H1 (cell line): Measurements from ENCODE around the gene CPEB1. TPM values are rescaled to one million over a fixed set of nuclear protein-coding genes. Genes with fewer than 3 reads are reported as not detected.

Experiments
- CTCF ChIA-PET: fragments of 300-600 bp; sonication (Branson Sonifier 250); formaldehyde crosslinking; loops from one replicate; lab custom pipeline; 2021; ENCODE audit not compliant: partially characterized antibody; lab: Charles Lee
- POLR2A ChIA-PET: fragments of 300-600 bp; sonication (Branson Sonifier 250); formaldehyde crosslinking; loops from one replicate; lab custom pipeline; 2021; ENCODE audit warnings: inconsistent platforms; ENCODE audit not compliant: partially characterized antibody; lab: Charles Lee
- DNase-seq, 2 experiments: peaks; one replicate each; pipeline versions ENCODE4 v3.0.0 to v3.0.0-alpha.2; 2010 to 2022; ENCODE audit warnings: low spot score in 2 of 2, low read depth in 1 of 2, mixed read lengths in 1 of 2
- FAIRE-seq: peaks from 2 replicates; lab custom pipeline; 2011; peaks lifted over from hg19 to GRCh38; lab: Jason Lieb, UNC
- H2AFZ ChIP-seq: 2 replicates; pipeline ENCODE4 v1.8.1; 2012; ENCODE audit warnings: low read length, inconsistent platforms
- H2AK5ac ChIP-seq: 2 replicates; pipeline ENCODE4 v1.6.1; 2013; ENCODE audit warnings: low read depth, low read length
- H2BK120ac ChIP-seq: replicated peaks from 2 replicates; pipeline ENCODE3; 2013; ENCODE audit warnings: low read depth, low read length, inconsistent platforms
- H2BK12ac ChIP-seq: 2 replicates; pipeline ENCODE4 v1.6.1; 2013; ENCODE audit warnings: low read depth, low read length
- H2BK15ac ChIP-seq: 2 replicates; pipeline ENCODE4 v1.6.1; 2013; ENCODE audit warnings: low read length
- H2BK20ac ChIP-seq: 2 replicates; pipeline ENCODE4 v1.6.1; 2013; ENCODE audit warnings: low read length
- H2BK5ac ChIP-seq: 2 replicates; pipeline ENCODE4 v1.6.1; 2013; ENCODE audit warnings: low read depth, low read length
- H3K14ac ChIP-seq: 2 replicates; pipeline ENCODE4 v1.6.1; 2013; ENCODE audit warnings: inconsistent platforms; ENCODE audit not compliant: insufficient read length
- H3K18ac ChIP-seq: 2 replicates; pipeline ENCODE4 v1.6.1; 2013; ENCODE audit warnings: low read length; ENCODE audit errors: extremely low read depth
- H3K23ac ChIP-seq: 2 replicates; pipeline ENCODE4 v1.6.1; 2013; ENCODE audit warnings: inconsistent platforms; ENCODE audit not compliant: insufficient read length
- H3K23me2 ChIP-seq: 2 replicates; pipeline ENCODE4 v1.6.1; 2013; ENCODE audit warnings: low read depth, low read length
- H3K27ac ChIP-seq: 2 replicates; pipeline ENCODE4 v1.6.1; 2011; ENCODE audit warnings: low read depth, low read length, inconsistent platforms
- H3K27me3 ChIP-seq, 4 experiments: replicated peaks in 1 of 4; 1 replicate in 1 of 4; 2 replicates in 3 of 4; pipeline versions ENCODE4 v1.6.1 to v1.8.1; 2011 to 2013; ENCODE audit warnings: low read length in 3 of 4, mild to moderate bottlenecking in 3 of 4, inconsistent platforms in 2 of 4, mixed read lengths in 2 of 4, moderate library complexity in 1 of 4; ENCODE audit not compliant: control insufficient read depth in 3 of 4, insufficient read depth in 3 of 4; ENCODE audit errors: extremely low read depth in 1 of 4
- H3K36me3 ChIP-seq, 4 experiments: 2 replicates each; pipeline versions ENCODE4 v1.6.1 to v1.8.1; 2011 to 2013; ENCODE audit warnings: mild to moderate bottlenecking in 4 of 4, low read length in 3 of 4, moderate library complexity in 2 of 4, control low read depth in 1 of 4, inconsistent platforms in 1 of 4; ENCODE audit not compliant: insufficient read depth in 4 of 4, control insufficient read depth in 2 of 4
- H3K4ac ChIP-seq: replicated peaks from 2 replicates; pipeline ENCODE3; 2013; ENCODE audit warnings: low read length, low read depth, mixed read lengths, inconsistent platforms; ENCODE audit not compliant: insufficient read length
- H3K4me1 ChIP-seq, 4 experiments: replicated peaks in 1 of 4; 1 replicate in 1 of 4; 2 replicates in 3 of 4; pipeline versions ENCODE4 v1.6.1 to v1.8.1; 2011 to 2013; ENCODE audit warnings: low read length in 3 of 4, inconsistent platforms in 2 of 4, mixed read lengths in 1 of 4; ENCODE audit not compliant: insufficient read depth in 4 of 4, control insufficient read depth in 3 of 4
- H3K4me2 ChIP-seq, 2 experiments: 2 replicates each; pipeline versions ENCODE4 v1.6.1 to v1.8.1; 2011 to 2013; ENCODE audit warnings: low read depth in 2 of 2, low read length in 2 of 2, control low read depth in 1 of 2, inconsistent platforms in 1 of 2, mild to moderate bottlenecking in 1 of 2; ENCODE audit not compliant: insufficient read depth in 1 of 2
- H3K4me3 ChIP-seq, 4 experiments: fragments of 200-600, 300-600 bp in 1 of 4; sonication (generic), shearing (Covaris generic), sonication (Bioruptor Twin) in 1 of 4; 2 replicates each; pipeline versions ENCODE4 v1.5.1 to v1.8.1; 2011 to 2016; ENCODE audit warnings: low read length in 4 of 4, low read depth in 3 of 4, control low read depth in 2 of 4, inconsistent platforms in 2 of 4, mild to moderate bottlenecking in 2 of 4, mixed read lengths in 1 of 4, moderate library complexity in 1 of 4; ENCODE audit not compliant: insufficient read depth in 2 of 4; ENCODE audit errors: extremely low read depth in 1 of 4
- H3K56ac ChIP-seq: replicated peaks from 2 replicates; pipeline ENCODE3; 2013; ENCODE audit warnings: low read depth, mild to moderate bottlenecking, mixed read lengths, low read length, inconsistent platforms; ENCODE audit not compliant: insufficient read length
- H3K79me1 ChIP-seq: 2 replicates; pipeline ENCODE4 v1.6.1; 2013; ENCODE audit warnings: low read depth, low read length, control low read depth
- H3K79me2 ChIP-seq, 2 experiments: 2 replicates each; pipeline versions ENCODE4 v1.6.1 to v1.8.1; 2012 to 2013; ENCODE audit warnings: low read length in 2 of 2, mild to moderate bottlenecking in 2 of 2, inconsistent platforms in 1 of 2; ENCODE audit not compliant: insufficient read depth in 2 of 2, control insufficient read depth in 1 of 2
- H3K9ac ChIP-seq, 4 experiments: replicated peaks in 1 of 4; 1 replicate in 1 of 4; 2 replicates in 3 of 4; pipeline versions ENCODE4 v1.6.1 to v1.8.1; 2011 to 2013; ENCODE audit warnings: low read depth in 3 of 4, low read length in 3 of 4, control low read depth in 2 of 4, mild to moderate bottlenecking in 2 of 4, moderate library complexity in 2 of 4, inconsistent platforms in 1 of 4; ENCODE audit errors: extremely low read depth in 1 of 4
- H3K9me3 ChIP-seq, 2 experiments: 2 replicates each; pipeline versions ENCODE4 v1.6.1 to v1.8.1; 2012 to 2013; ENCODE audit warnings: mild to moderate bottlenecking in 2 of 2, moderate library complexity in 2 of 2, control low read depth in 1 of 2, inconsistent platforms in 1 of 2, low read depth in 1 of 2, low read length in 1 of 2, mixed read lengths in 1 of 2; ENCODE audit not compliant: insufficient read depth in 2 of 2
- H4K20me1 ChIP-seq, 2 experiments: replicated peaks in 1 of 2; 2 replicates each; pipeline versions ENCODE3 to v1.8.1; 2011 to 2013; ENCODE audit warnings: inconsistent platforms in 2 of 2, low read length in 2 of 2, mild to moderate bottlenecking in 1 of 2; ENCODE audit not compliant: insufficient read depth in 2 of 2, control insufficient read depth in 1 of 2
- H4K5ac ChIP-seq: 2 replicates; pipeline ENCODE4 v1.6.1; 2013; ENCODE audit warnings: low read length, low read depth, mixed read lengths, inconsistent platforms; ENCODE audit not compliant: insufficient read length
- H4K8ac ChIP-seq: 2 replicates; pipeline ENCODE4 v1.8.0; 2013; ENCODE audit warnings: mild to moderate bottlenecking, moderate library complexity, low read length, inconsistent platforms; ENCODE audit not compliant: insufficient read depth; ENCODE audit errors: extremely low read depth
- H4K91ac ChIP-seq: replicated peaks from 2 replicates; pipeline ENCODE3; 2013; ENCODE audit warnings: low read length, mixed read lengths, inconsistent platforms; ENCODE audit not compliant: insufficient read length
- ASH2L ChIP-seq: fragments of 200-600, 300-600 bp; sonication (generic); IDR thresholded peaks from one replicate; pipeline ENCODE4 v1.7.1; 2017; ENCODE audit warnings: low read length
- BCL11A ChIP-seq, 2 experiments: IDR thresholded peaks; one replicate each; pipeline ENCODE4 v1.6.1; 2011; ENCODE audit warnings: low read depth in 2 of 2, low read length in 2 of 2, mild to moderate bottlenecking in 2 of 2
- CHD1 ChIP-seq: IDR thresholded peaks from 2 replicates; pipeline ENCODE4 v1.6.1; 2012; ENCODE audit warnings: low read depth, low read length, improper control_type of control experiment
- EP300 ChIP-seq, 2 experiments: IDR thresholded peaks; 1 replicate in 1 of 2; 2 replicates in 1 of 2; pipeline ENCODE4 v1.6.1; 2011 to 2012; ENCODE audit warnings: low read depth in 2 of 2, low read length in 2 of 2, mild to moderate bottlenecking in 2 of 2, borderline replicate concordance in 1 of 2, inconsistent platforms in 1 of 2, moderate library complexity in 1 of 2
- FOSL1 ChIP-seq: IDR thresholded peaks from 2 replicates; pipeline ENCODE4 v1.6.1; 2011; ENCODE audit warnings: mild to moderate bottlenecking, low read depth, low read length, moderate library complexity; ENCODE audit not compliant: insufficient read depth
- NRF1 ChIP-seq: IDR thresholded peaks from 2 replicates; pipeline ENCODE4 v1.6.1; 2011; ENCODE audit warnings: mild to moderate bottlenecking, low read depth, low read length, improper control_type of control experiment
- POLR2AphosphoS5 ChIP-seq: IDR thresholded peaks from 2 replicates; pipeline ENCODE4 v1.6.1; 2011; ENCODE audit warnings: low read depth, low read length
- RXRA ChIP-seq: IDR thresholded peaks from 2 replicates; pipeline ENCODE4 v1.6.1; 2011; ENCODE audit warnings: low read depth, mild to moderate bottlenecking, low read length, moderate library complexity; ENCODE audit not compliant: insufficient read depth
- SP4 ChIP-seq: IDR thresholded peaks from 2 replicates; pipeline ENCODE4 v1.6.1; 2012; ENCODE audit warnings: low read length, inconsistent platforms
- SUZ12 ChIP-seq: fragments of 200-600 bp; sonication (generic); IDR thresholded peaks from 2 replicates; pipeline ENCODE4 v1.6.1; 2012; ENCODE audit warnings: mild to moderate bottlenecking, inconsistent platforms, low read length, moderate library complexity, mixed read lengths
- TEAD4 ChIP-seq: IDR thresholded peaks from 2 replicates; pipeline ENCODE4 v1.6.1; 2012; ENCODE audit warnings: low read depth, low read length, inconsistent platforms, mixed read lengths
- YY1 ChIP-seq: IDR thresholded peaks from 2 replicates; pipeline ENCODE4 v1.6.1; 2011; ENCODE audit warnings: low read depth, mild to moderate bottlenecking, low read length
- WGBS, 2 experiments: shearing (Covaris generic) in 1 of 2; methylation state at CpG; one replicate each; pipeline versions ENCODE4 v1.1.6 to v1.1.7; 2013 to 2015; ENCODE audit warnings: low lambda C conversion rate in 2 of 2, mixed read lengths in 2 of 2, inconsistent platforms in 1 of 2, low coverage in 1 of 2, missing lambda C conversion rate in 1 of 2; ENCODE audit not compliant: insufficient replicate concordance in 2 of 2, insufficient coverage in 1 of 2, insufficient read length in 1 of 2; ENCODE audit errors: extremely low coverage in 1 of 2, missing lambda C conversion rate in 1 of 2; 5-methylcytosine and 5-hydroxymethylcytosine counted together
- polyA plus RNA-seq, 7 experiments: library from polyadenylated mRNA; depleted of rRNA in 3 of 7; stranded (reverse) in 5 of 7; unstranded in 2 of 7; fragments of >200 nt in 5 of 7; fragments of 200-250 nt in 2 of 7; gene quantifications; 1 replicate in 5 of 7; 2 replicates in 1 of 7; 4 replicates in 1 of 7; pipeline versions ENCODE4 v1.2.1 to v1.2.3, GENCODE V29; 2011 to 2013; ENCODE audit warnings: missing spikeins in 2 of 7, mixed read lengths in 2 of 7
- total RNA-seq: library from RNA; stranded (reverse); fragmentation: NEBNext Ultra II Directional; extraction: Animal tissue kit (Norgen Biotek cat#: 25700); gene quantifications from 2 replicates; pipeline ENCODE4 v1.2.1, GENCODE V29; 2021
- TF ChIP-seq, protein P1 (sequence below): IDR thresholded peaks from 2 replicates; pipeline ENCODE4 v1.6.1; 2011; ENCODE audit warnings: low read length, improper control_type of control experiment

The CPEB1 gene
- total and polyA plus RNA-seq, 2 of the 8 experiments (the other 6 are each of a cell fraction or from before 2014, with no cell fraction given): 4.4 to 4.5 TPM

DNA sequence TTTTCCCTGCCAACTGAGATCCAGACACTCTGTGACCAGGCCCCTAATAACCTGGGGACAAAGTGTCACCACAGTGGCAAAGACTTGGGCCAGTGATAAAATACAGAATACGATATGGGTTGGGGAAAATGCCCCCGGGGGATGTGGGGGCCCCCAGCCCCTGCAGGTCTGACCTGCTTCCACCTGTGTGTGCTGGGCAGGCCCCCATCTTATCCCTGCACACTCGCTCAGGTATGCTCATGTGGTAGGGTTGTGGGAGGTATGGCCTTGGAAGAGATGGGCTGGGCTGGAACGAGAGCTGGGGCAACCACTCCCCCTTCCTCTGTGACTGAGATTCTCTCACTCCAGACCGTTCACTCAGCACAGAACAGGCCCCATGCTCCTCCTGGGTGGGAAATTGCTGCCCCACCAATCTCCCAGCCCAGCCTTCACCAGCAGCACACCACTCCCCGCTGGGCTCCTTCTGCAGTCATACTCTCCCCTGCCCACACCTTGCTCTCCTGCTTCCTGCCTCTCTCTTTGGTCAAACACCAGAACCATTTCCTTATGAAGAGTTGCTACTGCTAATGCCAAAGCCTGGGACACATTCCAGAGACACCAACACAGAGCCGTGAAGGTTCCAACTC is 9.6 kb upstream of the CPEB1 start:
- POLR2A ChIA-PET: no interaction called here
- H3K56ac ChIP-seq: no peak overlapping the region
- TF ChIP-seq YY1 (no peak), NRF1 (no peak), EP300 (IDR thresholded peaks at IDR 0.05; ENCODE audit: borderline replicate concordance in 1 of 2, low read depth in 2 of 2, low read length in 2 of 2) (no peak), CHD1 (no peak), TEAD4 (no peak), BCL11A (IDR thresholded peaks at IDR 0.05; ENCODE audit: low read depth in 2 of 2, low read length in 2 of 2) (no peak), SP4 (no peak), POLR2AphosphoS5 (no peak), SUZ12 (no peak), ASH2L (no peak), FOSL1 (no peak), RXRA (no peak)
- TF ChIP-seq, protein P1, sequence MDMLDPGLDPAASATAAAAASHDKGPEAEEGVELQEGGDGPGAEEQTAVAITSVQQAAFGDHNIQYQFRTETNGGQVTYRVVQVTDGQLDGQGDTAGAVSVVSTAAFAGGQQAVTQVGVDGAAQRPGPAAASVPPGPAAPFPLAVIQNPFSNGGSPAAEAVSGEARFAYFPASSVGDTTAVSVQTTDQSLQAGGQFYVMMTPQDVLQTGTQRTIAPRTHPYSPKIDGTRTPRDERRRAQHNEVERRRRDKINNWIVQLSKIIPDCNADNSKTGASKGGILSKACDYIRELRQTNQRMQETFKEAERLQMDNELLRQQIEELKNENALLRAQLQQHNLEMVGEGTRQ: no peak

More for the DNA sequence above, 9.6 kb upstream of the CPEB1 start:
- Histone ChIP-seq H2AFZ (no peak overlapping the region), H3K4me2 (no peak overlapping the region), H2AK5ac (no peak overlapping the region), H2BK120ac (no peak overlapping the region), H3K9ac (no peak overlapping the region), H2BK15ac (no peak overlapping the region), H3K27me3 (no peaks in the 10 kb centered on the region; a peak in 2 of 7 replicates), H3K23me2 (no peaks in the 10 kb centered on the region), H3K79me1 (no peaks in the 10 kb centered on the region; the same call in 1 of the 2 replicates), H4K20me1 (peaks cover 0 to 2% of the 10 kb centered on the region in 2 experiments), H3K36me3 (no peaks in the 10 kb centered on the region), H4K91ac (no peak overlapping the region), H3K79me2 (no peaks in the 10 kb centered on the region), H2BK20ac (no peak overlapping the region), H4K5ac (no peak overlapping the region), H4K8ac (no peak overlapping the region), H2BK12ac (no peak overlapping the region), H3K4ac (no peak overlapping the region), H3K4me3 (no peak overlapping the region), H3K4me1 (no peaks in the 10 kb centered on the region), H3K14ac (no peak overlapping the region), H3K9me3 (0 out of 4 replicates have a peak, but pooled peaks cover 0 to 2% of the 10 kb centered on the region in 2 experiments), H2BK5ac (no peak overlapping the region), H3K27ac (no peak overlapping the region; the same call in 1 of the 2 replicates), H3K18ac (no peak overlapping the region), H3K23ac (no peak overlapping the region)
- CTCF ChIA-PET: interaction anchor here (1.0 kb wide), 1 partner anchor 11 kb away, joined by 3 read pairs; no protein-coding TSS in a partner anchor
- FAIRE-seq (no peak), DNase-seq (no peak)
- WGBS, 2 experiments: 79% methylated on average over 7 of the region's 7 CpGs; no CpG with 5 or more reads in 1 of the 2 experiments
